Activated CD4-positive, alpha-beta T cell treated with anti-CD3 and anti-CD28 coated beads, Interleukin-10, Interleukin-2, amounts not matched to agents 100 ng/mL and 50 ng/mL, durations not matched to agents 16 hours and 8 hours (primary cell): ENCODE results near the gene RASGRF1.
"Not testable (repeated sequence)": the region's sequence is repeated elsewhere in the genome, so short reads cannot be mapped to it uniquely, and the experiment has no call there.

Experiments
- DNase-seq: peaks from one replicate; pipeline ENCODE4 v3.0.0-alpha.2; 2020

Gene RASGRF1

DNA sequence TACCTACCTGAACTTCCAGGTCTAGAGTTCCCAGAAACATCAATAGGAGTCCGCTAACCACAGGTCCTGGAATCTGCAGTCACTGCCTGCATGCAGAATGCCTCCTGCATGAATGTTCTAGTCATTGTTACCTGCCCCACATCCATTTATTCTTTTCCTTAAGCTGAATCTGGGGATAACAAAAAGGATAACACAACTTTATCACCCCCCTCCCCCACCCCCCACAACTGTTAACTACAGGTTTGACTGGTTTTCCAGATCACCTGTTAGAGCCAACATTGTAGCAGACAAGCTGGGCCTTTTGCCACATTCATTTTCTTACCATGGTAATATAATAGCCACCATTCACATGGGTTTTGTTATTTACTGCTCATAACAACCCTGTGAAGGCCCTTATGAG, 141.1 kb downstream of the RASGRF1 start:
- no peak for DNase-seq

DNA sequence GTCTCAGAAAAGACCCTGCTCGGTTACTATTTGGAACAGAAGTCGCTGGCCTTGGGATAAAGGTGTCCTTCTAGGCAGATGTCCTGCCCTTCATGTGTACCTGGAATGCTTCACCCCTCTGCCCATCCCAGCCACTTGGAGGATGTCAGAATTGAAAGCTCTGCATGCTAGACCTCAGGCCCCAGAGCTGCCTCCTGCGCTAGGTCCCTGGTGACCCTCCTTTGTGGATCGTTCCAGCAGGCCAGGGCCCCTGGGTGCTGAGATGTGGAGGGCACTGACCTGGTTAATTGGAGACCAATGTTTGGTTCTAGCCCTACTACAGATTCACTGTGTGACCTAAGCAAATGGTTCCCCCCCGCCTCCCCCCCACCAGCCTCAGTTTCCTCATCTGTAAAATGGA, 143.1 kb downstream of the RASGRF1 start:
- no peak for DNase-seq

DNA sequence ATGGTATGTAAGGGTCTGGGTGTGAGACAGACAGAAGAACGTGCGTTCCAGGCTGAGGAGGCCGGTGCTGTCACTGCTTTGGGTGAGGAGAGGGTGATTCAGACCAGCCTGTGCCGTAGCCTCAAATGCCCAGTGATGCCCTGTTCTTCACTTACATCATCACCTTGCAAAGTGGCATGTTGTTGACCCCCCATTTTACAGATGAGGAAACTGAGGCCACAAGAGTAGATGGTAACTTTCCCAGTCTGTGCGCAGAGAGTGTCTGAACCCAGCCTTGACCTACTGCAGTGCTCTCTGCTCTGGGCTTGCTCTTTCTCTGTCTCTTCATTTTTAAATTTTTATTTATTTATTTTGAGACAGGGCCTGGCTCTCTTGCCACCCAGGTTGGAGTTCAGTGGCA, 144.1 kb downstream of the RASGRF1 start:
- DNase-seq = no peak

DNA sequence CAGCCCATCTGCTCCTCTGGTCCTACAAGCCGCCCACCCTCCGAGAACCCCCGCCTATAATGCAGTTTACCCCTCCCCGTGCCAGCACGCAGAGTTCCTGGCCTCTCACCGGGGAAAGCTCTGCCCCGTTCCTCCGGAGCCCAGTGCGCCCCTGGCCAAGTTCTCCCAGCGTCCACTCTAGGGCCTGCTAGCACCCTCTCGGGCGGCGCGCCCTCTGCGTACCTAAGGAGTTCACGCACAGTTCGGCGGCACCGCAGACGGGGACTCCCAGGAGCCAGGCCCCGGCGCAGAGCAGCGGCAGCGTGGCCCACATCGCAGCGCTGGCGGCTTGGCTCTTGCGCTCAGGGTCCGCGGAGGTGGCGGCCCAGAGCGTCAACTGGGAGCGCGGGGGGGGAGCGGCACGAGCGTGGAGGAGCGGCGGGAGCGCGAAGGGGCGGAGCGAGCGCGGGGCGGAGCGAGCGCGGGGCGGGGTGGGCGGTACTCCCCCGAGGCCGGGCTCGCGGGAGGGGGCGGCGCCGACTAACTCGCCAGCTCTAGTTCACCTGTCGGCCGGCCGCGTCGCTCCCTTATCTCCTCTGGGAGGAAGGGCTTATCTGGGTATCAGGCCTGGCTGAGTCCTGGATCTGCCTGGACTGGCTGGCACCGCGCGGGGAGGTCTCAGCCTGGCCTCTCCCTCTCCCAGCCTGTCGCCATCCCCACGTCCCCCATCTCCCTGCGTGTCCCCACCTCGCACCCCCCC, 145.7 kb downstream of the RASGRF1 start, which contains the start of gene CTSH:
TSS of gene CTSH (minus strand) at position 378 of the 739 bp plus-strand sequence. CDS start at position 313, 65 bp downstream.
- DNase-seq = peak; percentile 79

DNA sequence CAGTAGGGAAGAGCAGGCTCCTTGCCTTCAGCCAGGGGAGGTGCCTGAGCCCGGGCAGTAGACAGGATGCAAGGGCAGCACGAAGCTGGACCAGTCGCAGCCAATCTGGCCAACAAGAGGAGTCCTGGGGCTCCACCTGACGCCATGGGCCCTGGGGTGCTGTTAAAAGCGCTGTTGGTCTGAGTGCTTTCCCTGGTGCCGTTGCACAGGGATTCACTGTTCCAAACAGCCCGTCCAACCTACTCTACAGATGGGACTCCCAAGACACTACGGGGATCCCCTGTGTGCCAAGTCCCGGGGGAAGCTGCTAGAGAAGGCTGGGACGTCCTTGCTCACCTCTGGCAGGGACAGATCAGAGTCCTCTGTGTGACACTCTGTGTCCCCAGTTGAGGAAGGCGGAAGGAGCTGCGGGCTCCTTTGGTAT, 146.4 kb downstream of the RASGRF1 start:
- no peak for DNase-seq

DNA sequence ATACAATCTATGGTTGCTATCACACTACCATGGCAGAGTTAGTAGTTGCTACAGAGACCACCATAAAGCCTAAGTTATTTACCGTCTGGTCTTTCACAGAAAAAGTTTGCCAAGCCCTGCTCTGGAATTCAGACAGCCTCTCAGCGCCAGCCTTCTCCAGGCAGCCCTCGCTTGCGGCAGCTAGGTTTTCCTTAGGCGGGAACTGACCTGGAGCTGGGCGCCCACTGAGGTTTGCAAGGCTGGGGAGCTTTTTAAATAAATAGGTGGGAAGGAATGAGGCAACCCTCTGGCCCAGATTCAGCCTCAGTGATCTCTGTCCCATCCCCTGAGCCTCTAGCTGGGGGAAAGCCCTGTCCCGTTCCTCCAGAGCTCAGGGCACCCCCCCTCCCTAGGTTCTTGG, 146.9 kb downstream of the RASGRF1 start:
- no peak for DNase-seq

DNA sequence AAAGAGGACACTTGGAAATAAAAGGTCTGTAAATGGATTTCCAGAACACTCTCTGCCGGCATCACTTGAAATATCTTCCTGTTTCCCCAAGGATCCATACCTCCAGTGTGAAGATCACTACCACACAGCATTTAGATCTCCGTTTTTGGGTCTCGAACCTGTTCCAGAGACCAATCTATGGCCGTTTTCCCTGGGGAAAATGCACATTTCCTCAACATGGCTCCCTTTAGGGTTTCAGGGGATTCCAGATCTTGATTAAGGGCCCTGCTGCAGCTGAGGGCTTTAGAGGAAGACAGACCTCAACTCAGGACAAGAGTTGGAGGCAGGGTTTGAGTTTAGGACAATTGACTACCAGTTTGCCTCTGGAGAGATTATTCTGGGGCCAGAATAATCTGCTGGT, 147.8 kb downstream of the RASGRF1 start:
- DNase-seq = no peak

DNA sequence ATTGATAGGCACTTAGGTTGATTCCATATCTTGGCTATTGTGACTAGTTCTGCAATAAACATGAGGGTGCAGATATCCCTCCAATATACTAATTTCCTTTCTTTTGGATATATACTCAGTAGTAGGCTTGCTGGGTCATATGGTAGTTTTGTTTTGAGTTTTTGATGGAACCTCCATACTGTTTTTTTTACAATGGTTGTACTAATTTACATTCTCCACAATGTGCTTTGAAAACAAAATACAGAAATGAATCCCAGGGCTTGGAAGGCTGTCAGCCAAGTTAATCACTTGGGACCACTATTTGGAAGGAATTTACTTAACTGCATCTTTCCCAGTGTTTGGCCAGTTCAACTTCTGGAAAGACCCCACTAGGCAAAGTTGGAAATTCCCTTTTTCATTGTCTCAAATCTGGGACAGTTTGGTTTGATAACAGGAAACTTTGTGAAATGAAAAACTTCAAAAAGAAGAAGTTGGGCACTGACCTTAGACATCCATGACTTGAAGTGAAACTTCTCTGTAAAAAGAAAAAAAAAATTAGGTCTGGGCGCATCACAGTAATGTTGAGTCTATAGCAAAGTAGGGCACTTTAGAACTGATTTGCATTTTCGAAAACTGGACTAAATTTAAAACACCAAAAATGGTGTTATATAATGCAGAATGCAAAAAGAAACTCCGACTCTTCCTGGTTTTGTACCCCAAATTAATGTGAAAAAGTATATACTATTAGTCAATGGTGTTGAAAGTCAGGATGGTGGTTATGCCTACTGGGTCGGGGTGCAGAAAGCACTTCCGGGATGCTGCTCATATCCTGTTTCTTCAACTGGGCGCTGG, 151.7 kb downstream of the RASGRF1 start:
- DNase-seq = peak; percentile 78

DNA sequence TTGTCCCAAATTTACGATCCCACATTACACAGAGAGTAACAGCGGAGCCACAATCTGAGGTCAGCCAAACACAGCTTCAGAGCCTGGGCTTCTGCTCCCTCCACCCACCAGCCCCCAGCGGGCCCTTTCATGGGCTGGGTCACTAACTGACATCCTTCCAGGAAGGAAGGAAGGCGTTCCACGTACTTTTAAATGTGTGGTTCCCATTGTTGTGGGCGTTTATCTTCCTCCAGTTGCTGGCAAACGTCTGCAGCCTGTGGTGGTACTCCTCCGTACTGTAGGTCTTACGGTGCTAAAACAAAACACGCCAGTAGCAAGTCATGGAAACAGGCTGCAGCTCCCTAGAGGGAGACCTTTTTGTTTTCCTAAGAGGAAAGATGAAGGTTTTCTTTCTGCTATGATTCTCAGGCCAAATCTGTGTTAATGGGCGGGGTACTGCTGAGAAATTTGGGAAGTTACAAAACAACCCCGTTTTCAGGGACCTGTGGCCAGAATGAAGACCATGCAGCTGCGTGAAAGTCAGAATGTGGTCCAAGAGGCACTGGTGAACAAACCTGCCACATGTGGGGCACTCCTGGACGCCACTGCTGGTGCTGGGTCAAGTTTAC, 153.3 kb downstream of the RASGRF1 start:
- DNase-seq = peak; percentile 73

DNA sequence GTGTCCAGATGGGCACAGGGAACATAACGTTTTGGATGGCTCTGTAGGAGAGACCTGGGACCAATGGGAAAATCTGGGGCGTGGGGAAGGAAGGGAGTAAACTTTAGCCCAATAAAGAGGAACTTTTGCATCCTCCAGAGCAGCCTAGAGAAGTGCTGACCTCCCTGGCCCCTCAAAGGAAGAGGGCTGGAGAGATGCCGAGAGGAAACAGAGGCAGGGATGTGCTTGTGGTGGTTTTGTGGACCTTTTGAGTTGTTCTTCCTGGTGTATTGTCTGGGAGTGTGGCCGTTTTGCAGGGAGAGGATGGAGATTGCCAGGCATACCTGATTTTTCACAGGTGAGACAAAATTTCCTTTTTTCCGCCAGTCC, 155.9 kb downstream of the RASGRF1 start:
- DNase-seq = no peak

DNA sequence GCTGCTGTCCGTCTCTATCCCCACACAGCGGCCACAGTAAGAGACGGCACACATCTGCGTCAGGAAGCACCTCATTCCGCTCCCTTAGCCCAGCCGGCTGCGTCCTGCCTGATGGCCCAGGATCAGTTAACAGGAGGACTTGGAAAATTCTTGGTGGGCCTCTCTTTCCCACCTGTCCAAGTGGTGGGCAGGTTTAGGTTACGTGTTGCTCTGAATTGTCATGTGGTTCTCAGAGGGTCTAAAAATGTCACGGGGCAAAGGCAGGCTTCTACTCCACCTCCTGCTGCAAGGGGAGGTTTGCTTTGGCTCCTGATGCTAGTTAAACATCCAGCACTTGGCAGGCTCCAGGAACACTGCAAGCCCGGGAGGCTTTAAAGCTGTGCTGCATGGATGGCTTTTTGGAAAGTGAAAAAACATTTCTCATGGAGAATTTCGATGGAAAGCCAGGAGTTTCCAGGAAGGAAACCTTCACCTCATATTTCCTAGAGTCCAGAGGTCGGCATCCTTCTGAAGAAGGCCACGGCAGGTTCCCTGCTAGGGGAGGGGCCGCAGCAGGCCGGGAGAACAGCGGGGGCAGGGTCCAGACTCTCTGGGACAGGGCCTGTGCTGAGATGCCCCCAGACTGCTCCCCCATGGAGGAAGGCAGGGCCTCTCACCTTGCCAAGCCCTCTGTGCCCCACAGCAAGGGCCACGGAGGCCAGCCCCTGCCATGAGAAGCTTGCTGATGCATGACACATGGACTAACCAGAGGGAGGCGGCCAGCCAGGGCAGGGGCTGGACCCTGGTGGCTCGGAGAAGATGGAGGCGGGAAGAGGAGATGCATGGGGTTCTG, 156.5 kb downstream of the RASGRF1 start:
- DNase-seq = no peak

DNA sequence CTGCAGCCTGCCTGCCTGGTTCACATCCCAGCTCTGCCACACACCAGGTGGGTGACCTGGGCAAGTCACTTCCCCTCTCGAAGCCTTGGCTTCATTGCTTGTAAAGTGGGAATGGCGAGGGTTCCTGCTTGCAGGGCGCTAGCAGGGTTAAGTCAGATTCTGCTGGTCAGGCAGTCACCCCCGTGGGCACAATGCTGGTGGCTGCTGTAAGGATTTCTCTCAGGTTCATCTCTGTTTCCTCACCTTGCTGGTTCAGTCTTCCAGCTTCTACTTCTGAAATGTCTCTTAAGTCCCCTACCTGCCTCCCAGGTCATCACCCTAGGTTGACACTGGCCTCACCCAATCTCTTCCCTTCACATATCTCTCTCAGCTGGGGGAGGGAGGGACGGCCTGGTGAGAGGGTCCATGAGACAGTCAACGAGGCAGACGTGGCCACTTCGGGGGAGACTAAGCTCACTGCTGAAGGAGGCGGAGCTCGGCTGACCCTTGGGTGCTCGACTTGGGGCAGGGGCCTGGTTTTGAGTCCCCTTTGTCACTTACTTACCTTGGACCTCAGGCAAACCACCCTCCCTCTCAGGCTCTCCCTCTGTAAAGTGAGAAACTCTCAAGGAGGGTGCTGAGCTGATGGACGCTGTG, 157.3 kb downstream of the RASGRF1 start:
- no peak for DNase-seq

DNA sequence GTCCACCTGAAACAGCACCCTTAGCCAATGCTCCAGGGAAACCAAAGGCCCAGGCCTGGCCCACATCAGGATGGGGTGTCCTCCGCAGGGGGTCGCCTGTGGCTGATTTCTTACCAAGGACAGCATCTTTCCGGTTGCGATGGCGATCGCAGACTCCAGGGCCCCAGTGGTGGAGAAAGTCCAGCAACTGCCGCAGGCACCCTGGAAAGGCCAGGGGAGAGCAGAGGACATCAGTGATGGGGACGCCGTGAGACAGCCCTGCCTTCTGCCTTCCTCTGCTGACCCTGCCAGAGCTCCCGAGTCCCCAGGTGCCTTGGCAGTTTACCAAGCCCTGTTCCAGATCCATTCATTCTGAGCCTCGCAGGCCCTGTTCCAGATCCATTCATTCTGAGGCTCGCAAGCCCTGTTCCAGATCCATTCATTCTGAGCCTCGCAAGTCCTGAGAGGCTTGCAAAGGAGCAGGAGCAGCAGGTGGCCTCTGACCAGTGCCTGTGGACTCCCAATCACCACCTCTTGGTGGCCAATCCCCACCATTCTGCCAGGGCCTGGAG, 158.2 kb downstream of the RASGRF1 start:
- DNase-seq = no peak

DNA sequence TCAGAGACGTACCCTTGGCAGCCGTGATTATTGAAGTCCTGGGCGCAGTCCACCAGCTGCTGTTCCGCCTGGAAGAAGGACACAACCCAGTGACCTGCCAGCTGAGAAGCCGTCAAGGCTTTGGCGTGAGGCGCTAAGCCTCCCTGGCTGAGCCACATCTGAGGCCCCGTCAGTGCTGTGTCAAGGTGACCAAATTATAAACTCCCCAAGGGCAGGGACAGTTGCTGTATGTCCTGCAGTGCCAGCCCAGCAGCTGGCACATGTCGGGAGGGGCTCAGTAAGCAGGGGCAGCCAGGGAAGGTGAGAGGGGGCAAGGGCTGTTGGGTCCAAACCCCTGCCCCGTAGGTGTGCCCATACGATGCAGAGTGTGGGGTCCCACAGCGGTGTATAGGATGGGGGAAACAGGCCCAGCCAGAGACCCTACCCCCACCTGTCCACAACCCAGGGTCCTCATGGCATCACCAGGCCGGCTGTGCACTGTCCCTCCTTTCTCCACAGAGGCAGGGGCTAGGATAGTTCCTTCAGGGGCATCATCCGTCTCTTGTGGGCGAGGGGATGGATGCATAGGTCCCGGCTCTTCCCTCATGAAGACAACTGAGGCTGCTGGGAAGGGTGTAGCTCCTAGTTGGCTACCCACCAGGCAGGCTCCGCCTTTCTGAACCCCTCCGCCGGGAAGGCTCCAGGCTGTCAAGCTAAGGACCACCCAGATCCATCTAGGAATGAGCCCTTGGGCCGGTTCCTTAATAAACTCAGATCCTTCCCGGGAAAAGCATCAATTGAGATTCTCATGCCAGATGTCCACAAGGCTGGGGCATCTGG, 158.9 kb downstream of the RASGRF1 start:
- DNase-seq = no peak

DNA sequence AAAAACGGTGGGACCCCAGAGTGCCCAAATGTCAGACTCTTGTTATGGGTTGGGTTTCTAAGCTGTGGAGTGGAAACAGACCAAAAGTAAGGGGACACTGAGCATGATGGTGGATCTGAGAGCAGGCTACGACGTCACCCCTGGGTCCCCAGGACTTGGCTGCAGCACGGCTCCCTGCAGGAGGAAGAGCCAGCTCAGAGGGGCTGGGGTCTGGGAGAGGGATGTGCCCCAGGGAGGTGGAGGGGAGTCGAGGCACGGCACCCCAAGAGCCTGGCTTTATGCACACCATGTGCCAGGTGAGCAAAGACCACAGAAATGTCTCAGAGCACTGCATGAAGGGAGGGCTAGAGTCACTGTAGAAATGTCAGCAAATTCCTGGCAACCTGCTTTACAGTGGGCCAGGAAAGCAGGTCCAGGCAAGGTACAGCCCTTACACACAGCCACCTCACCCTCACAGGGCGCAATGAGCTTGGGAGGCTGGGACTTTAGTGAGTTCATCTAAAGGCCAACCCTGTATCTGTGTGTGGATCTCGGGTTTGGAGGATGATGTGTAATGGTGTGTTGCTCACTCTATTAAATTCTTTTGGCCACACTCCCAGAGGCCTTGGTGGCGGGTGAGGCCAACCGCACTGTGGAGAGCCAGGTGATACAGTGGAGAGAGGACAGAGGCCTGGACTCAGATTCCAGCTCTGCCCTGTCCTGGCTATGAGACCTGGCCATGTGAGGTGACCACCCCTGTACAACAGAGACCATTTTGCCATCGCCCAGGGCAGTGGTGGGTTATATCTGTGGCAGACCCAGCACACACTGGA, 159.8 kb downstream of the RASGRF1 start:
- DNase-seq = no peak

DNA sequence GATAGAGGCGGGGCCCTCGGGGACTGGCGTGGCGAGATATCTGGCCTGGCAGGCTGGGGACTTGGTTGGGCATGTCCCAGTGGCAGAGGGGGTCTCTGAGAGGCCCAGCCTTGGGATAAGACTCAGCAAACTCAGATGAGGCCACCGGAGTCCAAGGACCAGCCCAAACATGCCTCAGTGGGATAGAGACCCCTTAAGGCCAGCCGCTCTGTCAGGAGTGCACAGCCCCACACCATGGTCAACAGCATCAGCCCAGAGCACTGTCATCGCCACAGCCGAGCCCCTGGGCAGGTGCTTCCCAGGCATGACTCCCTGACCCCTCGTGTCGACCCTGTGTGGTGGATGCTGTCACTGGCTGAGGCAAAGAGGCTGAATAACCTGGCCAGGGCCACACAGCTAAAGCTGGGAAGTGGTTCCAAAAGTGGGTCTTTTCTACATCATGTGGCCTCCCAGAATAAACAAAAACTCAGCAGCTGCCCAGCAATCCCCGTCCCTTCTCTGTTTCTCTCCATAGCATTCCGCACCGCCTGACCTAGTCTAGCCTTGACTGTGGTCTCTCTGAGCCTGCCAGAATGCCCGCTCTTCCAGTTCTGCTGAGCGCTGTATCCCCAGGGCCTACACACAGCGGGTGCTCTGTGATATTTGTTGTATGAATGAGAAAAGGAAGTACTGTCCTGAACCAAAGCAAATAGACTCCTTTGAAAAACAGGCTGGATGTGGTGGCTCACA, 160.9 kb downstream of the RASGRF1 start:
- DNase-seq = no peak

DNA sequence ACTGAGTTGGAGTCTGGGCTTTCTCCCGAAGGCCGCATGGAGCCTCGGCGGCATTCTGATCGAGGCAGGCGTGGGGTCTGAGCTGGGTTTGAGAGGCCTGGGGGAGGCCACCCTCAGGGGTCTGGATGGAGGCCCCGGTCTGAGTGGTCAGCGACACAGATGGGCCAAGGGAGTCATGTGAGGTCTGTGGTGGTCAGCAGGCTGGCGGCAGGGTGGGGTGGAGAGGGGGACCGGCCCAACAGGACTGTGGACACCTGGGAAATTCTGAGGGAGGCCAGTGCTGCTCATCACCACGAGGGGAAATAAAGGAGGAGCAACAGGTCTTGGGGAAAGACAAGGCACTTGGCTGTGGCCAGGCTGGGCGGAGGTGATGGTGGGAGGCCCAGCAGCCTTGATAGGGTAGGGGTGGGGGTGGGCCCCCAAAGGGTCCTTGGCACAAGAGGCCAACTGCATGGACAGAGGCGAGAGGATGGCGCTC, 161.9 kb downstream of the RASGRF1 start:
- no peak for DNase-seq

DNA sequence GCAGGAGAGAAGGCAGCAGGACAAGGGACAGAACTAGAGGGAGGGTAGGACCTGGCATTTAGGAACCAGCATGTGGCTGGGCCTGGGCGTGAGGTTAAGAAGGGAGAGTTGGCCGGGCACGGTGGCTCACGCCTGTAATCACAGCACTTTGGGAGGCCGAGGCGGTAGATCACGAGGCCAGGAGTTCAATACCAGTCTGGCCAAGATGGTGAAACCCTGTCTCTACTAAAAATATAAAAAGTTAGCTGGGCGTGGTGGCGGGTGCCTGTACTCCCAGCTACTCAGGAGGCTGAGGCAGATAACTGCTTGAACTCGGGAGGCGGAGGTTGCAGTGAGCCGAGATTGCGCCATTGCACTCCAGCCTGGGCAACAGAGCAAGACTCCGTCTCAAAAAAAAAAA, 162.4 kb downstream of the RASGRF1 start:
- not testable (repeated sequence) for DNase-seq

DNA sequence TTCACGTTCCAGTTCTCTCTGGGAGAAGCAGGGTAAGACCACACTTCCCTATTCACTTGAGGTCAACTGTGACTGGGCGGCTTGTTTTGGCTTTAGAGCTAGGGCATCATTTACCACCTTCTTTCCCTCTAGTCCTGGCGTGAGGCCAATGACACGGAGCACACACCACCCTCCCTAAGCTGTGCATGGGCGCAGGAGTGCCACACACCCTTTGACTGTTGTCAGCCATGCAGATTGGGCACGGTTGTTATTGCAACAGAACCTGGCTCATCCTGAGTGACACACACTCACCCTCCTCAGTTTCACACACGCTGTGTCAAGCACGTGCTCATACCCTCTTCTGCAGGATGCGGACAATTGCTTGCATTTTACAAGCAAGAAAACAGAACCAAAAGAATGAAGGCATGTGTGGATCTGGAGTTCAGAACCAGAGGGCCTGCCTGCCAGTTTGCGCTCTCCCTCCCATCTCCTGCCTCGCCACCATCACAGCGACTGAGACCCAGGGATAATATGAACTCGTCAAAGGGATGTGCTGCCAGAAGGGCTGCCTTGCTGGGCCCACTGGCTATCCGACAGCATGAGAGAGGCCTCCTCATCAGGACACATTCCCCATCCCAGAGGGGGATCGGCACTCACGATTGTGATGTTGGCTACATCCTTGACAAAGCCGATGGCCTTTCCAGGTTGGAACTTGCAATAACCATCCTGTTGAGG, 163.3 kb downstream of the RASGRF1 start:
- DNase-seq = no peak
